NCI-H82 treated with DMSO at 0.1 percent for 48 hours (cell line): ENCODE results near the gene THSD1.
A peak's percentile ranks its signal among the peaks of the same experiment; 100 is the strongest.

ENCODE experiments used
- DNase-seq: peaks from one replicate; lab custom pipeline; 2025; ENCODE audit not compliant: unreplicated experiment; lab: John Stamatoyannopoulos, UW

Gene THSD1

GRCh38 chr13:52405767-52406494 is at the start of gene THSD1:
TSS of gene THSD1 (minus strand) at chr13:52406172. CDS start at chr13:52402600, 3,572 bp downstream.
- DNase-seq = no peak

DNA sequence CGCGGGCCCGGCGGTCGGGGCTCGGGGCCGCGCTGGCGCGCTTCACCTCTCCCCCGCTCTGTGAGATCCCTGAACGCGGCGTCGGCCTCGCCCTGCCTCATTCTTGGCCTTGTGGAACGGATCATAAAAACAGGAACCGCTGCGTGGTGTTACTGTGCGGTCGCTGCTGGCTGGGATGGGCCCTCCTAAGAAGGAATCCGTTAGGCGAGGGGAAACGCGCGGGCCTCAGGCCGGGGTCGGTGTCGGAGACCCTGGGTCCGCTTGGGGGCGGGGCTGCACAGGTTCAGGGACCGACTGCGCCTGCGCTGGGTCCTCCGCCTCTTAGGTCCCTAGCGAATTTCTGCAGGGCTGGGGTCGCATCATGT is 49.7 kb upstream of the THSD1 start:
- peak; percentile 76 for DNase-seq

- DNase-seq = peak; percentile 97
Observed at GRCh38 chr13:52454820-52455676, 49.1 kb upstream of the THSD1 start, which contains the start of gene CKAP2. TSS of gene CKAP2 (plus strand) at chr13:52455478. CDS start at chr13:52455557, 79 bp downstream.

GRCh38 chr13:52454459-52454819 is 48.5 kb upstream of the THSD1 start:
- DNase-seq = peak; percentile 26

- DNase-seq = no peak
Observed at GRCh38 chr13:52452470-52452869, 46.5 kb upstream of the THSD1 start.

DNA sequence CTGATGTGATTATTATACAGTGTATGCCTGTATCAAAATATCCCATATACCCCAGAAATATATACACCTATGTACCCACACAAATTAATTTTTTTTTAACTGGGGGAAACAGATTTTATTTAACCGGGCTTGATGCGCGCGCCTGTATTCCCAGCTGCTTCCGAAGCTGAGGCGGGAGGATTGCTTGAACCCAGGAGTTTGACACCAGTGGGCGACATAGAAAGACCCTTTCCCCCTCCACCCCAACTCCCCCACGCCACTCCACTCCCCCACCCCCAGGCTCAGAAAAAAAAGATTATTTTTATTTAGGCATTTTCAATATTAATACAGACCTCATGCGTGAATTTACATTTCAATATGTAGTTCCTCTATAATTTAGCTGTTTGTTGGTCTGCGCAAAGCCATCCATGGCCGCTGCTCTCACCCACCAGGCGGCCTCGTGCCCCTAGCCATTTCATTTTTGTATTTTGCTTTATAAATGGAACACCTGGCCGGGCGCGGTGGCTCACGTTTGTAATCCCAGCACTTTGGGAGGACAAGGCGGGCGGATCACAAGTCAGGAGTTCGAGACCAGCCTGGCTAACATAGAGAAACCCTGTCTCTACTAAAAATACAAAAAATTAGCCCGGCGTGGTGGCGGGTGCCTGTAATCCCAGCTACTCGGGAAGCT is 45.3 kb upstream of the THSD1 start:
- DNase-seq = no peak

GRCh38 chr13:52450793-52451116 is 44.8 kb upstream of the THSD1 start:
- DNase-seq = no peak

DNA sequence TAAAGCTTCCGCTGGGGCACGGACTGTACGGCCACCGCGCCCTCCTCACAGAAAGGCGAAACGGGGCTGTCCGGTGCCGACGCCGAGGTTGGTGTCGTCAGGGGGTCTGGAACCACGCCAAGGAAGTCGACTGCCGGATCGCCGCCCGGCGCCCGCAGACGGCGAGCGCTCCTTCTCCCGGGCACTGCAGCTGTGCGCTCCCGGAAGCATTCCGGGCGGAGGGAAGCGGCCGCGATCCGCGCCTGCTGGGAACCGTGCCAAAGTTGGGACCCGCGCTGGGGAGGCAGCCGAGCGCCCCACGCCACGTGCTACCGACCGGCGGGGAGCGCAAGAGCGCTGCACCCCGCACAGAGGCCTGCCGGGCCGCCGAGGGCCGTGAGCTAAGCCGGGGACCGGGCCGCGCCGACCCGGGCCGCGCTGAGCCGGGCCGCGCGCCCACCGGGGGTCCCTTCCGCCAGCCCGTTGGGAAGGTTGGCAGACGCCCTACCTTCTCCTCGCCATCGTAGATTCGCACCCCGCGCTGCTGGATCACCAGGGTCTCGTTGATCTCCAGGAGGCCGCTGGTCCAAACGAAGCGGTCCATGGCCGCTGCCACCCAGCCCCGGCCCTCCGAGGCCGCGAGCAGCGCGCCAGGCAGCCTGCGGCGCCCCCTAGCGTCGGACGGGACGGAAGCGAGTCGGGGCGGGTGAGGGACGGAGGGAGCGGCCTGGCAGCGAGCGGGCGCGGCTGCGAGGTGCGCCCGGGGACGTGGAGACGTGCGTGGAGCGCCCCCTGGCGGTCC is 44.2 kb upstream of the THSD1 start, which contains the start of gene VPS36:
Gene VPS36, minus strand, starts transcription at position 623 of the 781 bp plus-strand sequence. Its CDS starts 40 bp downstream, at position 583.
- DNase-seq = peak; percentile 91

DNA sequence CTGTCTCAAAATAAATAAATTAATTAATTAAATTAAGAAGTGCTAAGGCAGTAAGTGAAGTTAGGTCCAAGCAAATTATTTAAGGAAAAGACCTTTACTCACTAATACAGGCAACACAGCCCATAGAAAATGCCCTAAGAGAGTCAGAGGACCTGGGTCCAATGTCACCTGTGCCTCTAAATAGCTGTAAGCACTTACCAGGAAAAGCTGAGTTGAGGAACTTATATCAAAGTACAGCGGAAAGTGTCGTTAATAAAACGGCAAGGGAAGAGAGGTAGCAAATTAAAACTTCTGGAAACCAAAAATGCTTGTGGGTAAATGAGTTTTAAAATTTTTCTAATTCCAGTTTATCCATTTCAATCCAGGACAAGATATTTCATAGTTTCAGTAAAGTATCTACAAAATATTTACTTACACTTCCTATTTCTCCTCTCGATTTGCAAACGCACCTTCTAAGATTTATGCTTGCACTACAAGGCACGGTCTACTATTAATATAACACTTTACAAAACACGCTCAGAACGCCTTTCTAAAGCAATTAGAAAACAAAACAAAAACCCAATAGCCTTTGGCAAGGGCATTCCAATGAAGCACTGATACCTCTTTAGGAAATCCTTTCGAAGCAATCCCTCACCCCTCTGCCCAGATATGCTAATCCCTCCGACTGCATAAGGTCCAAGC is 43.5 kb upstream of the THSD1 start:
- DNase-seq = no peak

- no peak for DNase-seq
Observed at GRCh38 chr13:52447815-52448552, 42.0 kb upstream of the THSD1 start.

DNA sequence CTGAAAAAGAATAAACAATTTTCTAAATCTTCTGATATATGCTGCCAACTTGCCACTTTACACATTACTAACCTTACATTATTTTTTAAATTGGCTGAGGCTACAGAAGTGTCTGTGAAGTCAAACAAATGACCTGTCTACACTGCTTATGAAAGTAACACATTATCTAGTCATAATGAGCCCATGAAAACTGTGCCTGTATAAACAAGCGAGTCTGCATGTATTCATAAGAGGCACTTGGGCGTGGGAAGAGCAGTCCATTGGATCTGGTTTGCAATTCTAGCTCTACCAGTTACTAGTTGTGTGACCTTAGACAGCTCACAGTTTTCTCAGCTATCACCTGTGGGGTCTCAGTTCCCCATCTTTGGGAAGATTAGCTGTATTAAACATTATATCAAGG is 41.4 kb upstream of the THSD1 start:
- no peak for DNase-seq

GRCh38 chr13:52446265-52446664 is 40.3 kb upstream of the THSD1 start:
- no peak for DNase-seq

DNA sequence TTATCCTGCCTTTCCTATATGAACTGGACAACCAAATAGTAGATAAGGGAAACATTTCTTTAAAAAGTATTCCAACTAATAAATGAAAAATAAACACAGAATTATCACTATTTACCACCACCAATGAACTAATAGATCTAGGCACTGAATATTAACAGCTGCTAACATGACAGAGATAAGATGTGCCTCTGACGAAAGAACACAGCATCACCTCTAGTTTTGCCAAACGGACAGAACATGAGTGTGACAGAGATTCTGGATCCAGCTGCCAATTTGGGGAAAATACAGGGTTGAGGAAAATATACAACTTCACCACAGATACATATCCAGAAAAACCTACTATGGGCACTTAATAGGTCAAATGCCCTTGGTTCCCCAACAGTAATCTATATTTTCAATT is 26.5 kb upstream of the THSD1 start:
- no peak for DNase-seq

DNA sequence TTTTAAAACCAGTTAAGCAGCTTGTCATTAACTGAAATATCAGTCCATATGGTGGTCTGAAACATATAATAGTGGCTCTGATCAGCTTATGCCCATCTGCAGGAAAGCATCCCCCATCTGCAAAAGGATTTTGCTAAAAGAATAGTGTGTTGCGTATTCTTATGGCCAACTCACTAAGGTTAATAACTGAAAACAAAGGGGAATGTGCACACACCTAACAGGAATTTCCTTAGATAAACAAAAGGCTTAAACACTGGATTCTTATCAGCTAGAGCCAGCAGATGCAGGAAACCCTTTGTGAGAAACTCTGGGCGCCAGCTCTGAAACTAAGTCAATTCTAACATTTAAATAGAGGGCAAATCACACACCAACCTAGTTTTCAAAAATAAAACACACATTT is 22.3 kb upstream of the THSD1 start:
- DNase-seq = peak; percentile 94

DNA sequence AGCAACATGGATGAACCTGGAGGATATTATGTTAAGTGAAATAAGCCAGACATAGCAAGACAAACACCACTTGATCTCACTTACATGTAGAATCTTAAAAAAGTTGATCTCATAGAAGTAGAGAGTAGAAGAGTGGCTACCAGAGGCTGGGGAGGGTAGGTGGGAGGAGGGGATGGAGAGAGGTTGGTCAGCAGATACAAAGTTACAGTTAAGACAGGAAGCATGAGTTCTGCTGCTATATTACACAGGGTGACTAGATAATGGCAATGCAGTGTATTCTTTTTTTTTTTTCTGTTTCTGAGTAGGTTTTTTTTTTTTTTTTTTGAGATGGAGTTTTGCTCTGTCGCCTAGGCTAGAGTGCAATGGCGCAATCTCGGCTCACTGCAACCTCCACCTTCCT is 15.2 kb upstream of the THSD1 start:
- DNase-seq = no peak

- no peak for DNase-seq
Observed at GRCh38 chr13:52419080-52419479, 13.1 kb upstream of the THSD1 start.

DNA sequence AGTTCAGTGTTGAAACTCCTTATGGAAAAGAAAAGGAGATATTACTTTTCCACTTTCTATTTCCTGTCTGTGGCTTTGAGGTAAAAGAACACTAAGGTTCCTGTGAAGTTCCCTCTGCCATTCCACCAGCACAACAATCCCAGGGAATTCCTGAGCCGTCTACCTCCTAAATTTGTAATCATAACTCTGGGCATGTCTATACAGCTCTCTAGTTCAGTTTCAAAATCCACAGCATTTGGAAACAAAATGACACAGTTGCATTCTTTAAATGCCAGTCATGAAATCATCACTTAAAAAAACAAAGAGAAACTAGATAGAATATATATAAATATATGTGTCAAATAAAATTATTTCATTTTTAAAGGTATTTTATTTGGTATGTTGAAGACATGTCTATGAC is 9.0 kb upstream of the THSD1 start:
- DNase-seq = no peak

DNA sequence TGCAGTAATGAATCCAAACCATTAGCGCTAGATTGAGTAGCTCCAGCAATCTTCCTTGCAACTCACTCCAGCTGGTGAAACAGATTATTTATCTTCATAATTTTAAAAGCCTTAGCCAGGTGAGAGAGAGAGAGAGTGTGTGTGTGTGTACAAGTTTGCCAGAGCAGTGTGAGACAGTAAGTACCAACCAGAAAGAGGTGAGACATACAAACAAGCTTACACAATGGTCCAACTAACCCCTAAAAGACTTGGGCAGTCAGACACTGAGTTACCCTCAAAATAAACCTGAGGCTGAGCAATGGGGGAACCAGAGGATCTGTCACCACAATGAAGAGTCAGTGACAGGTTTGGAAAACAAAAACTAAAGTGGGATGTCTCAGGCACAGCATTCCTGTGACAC is 8.1 kb upstream of the THSD1 start:
- DNase-seq = no peak

DNA sequence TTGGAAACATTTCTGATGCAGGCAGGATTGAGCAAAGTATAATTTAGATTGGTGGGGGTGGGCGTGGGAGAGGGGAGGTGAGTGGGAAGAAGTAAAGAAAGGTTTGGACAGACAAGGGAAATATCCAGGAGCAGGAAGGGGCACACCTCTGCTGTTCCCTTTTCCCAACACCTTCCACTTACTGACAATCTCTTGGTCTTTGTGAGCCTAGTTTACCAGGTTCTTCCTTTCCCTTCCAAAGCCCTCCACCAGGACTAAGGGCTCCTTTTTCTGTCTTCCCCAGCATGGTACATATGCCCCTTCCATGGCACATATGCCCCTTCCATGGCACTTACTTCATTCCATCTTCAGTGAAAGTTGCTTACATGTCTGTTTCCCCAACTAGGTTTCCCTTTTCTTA is 6.2 kb upstream of the THSD1 start:
- DNase-seq = no peak

DNA sequence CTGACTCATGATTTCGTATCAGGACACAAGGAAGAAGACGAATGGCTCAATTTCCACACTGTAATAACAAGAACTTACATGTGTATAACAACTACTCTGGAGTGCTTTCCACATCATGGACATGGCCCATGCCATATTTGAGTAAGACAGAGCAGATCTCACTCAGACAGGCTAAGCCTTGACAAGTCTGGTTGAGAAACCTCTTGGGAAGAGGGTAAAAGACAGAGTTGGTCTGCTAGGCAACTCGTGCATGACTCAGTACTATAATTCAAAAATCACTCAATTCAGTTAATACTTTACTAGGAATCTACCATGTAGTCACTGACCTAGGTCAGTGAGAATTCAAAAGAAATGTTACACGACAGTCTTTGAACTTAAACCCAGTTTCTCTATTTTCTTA is 5.7 kb upstream of the THSD1 start:
- DNase-seq = no peak
